ENCODE measurements around the gene KLHL17.

Gene KLHL17

GRCh38 chr1:923131-923990 is 37.0 kb upstream of the KLHL17 start, which contains the start of gene SAMD11:
SAMD11 (plus strand) TSS chr1:923923; CDS start chr1:924432, 509 bp downstream.
- DNase-seq (ENCODE audit: low read depth) = no peak

GRCh38 chr1:923991-924655 is 36.3 kb upstream of the KLHL17 start:
- no peak for DNase-seq (ENCODE audit: low read depth)

DNA sequence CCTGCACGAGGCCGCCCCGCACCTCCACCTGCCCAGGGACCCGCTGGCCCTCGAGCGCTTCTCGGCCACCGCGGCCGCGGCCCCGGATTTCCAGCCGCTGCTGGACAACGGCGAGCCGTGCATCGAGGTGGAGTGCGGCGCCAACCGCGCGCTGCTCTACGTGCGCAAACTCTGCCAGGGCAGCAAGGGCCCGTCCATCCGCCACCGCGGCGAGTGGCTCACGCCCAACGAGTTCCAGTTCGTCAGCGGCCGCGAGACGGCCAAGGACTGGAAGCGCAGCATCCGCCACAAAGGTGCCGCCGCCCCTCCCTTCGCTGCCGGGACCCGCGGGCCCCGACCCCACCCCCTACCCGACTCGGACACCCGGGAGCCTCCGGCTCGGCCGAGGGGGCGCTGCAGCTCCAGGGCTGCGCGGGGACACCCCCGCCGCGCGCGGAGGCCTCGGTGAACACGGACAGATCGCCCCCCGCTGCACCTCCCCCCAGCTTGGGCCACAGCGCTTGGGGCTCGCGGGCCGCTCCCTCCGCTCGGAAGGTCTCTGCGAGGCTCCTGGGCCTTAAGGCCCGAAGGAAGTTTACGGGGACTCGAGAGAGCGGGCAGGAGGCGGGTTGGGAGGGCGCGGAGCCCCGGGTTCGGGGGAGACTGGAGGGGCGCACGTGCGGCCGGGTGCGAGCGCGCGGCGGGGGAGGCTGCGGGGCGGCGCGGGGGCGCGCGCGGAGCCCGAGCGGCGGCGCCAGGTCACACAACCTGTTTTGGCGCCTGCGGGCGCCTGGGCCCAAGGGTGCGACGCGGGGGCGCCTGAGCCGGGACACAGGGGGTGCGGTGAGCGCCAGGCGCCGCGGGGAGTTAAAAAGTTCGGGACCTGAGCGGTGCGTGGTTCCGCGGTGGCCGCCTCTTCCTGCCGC is 35.5 kb upstream of the KLHL17 start:
- DNase-seq (ENCODE audit: low read depth) = no peak

- DNase-seq (ENCODE audit: low read depth) = no peak
These were observed 34.6 kb upstream of the KLHL17 start for GRCh38 chr1:925561-926421.

GRCh38 chr1:927234-927633 is 33.1 kb upstream of the KLHL17 start:
- DNase-seq (ENCODE audit: low read depth) = no peak

DNA sequence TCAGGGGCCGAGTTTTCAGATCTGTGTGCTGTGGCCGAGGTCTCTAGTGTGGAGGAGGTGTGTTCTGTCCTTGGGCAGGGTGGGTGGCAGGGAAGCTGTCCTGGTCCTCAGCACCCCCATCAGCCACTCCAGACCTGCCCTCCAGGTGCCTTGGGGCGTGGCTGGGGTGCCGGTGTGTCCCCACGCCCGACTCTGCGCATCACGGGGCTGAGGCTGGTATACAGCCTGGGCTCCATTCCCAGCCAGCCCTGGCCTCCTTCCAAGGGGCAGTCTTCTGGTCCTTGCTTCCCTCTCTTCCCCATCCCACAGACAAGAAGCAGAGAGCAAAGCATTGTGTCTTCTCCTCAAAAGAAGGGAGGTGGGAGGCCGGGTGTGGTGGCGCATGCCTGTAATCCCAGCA is 32.6 kb upstream of the KLHL17 start:
- DNase-seq (ENCODE audit: low read depth) = no peak

GRCh38 chr1:928825-929661 is 31.3 kb upstream of the KLHL17 start:
- DNase-seq (ENCODE audit: low read depth) = no peak

GRCh38 chr1:929712-930632 is 30.4 kb upstream of the KLHL17 start:
- DNase-seq (ENCODE audit: low read depth) = no peak

DNA sequence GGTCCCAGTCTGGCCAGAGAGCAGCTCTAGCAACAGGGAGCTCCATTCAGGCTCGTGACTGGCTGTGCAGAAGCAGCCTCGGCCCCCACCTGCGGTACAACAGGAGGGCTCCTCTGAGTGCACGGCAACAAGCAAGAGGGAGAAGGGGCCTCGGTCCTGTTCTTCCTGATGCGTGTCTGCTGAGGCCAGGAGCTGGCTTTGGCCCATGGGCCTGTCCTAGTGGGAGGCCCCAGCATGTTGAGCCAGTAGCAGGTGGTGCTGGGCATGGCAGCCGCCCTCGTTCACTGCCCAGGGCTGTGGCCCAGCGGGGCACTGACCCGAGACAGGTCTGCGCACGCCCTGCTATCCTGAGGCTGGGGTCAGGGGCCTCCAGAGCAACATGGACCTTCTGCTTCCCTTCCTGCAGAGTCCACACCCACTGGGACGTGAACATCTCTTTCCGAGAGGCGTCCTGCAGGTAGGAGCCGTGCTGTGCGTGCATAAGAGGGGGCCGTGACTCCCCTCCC is 29.7 kb upstream of the KLHL17 start:
- no peak for DNase-seq (ENCODE audit: low read depth)

GRCh38 chr1:931380-932172 is 28.8 kb upstream of the KLHL17 start:
- DNase-seq (ENCODE audit: low read depth) = no peak

- no peak for DNase-seq (ENCODE audit: low read depth)
These were observed 28.2 kb upstream of the KLHL17 start for GRCh38 chr1:932173-932510.

DNA sequence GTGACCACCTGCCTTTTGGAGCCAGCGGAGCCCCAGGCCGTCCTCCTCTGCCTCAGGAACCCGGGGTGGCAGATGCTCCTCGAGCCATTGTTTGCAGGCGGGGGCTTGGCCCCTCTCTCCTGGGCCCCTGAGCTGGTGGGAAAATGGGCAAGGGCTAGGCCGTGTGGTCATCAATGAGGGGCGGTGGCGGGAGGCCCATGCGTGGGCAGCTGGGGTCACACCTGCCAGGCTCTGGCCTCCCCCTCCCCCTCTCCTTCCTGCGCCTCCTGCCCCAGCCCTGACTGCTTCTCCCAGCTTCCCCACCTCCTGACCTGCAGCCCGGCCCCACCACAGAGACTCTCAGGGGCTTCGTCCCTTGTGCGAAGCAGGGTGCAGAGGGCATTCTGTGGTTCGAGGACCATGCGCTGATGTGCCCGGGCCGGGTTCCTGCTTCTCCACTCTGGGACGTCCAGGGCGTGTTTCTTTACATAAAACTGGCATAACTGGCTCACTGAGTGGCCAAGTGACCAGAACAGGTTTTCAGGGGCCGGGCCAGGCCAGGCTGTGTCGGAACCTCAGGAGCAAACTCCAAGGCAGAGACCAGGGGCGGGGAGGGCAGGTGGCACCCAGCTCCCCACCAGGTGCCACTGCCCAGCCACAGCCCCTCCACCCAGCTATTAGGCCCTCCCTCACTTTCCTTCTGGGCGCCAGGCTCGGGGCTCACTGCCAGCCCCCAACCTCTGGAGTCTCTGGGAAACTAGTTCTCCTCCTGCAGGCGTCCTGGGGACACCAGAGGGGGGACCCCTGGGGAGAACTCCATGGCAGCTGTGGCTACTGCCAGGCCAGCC is 27.4 kb upstream of the KLHL17 start:
- DNase-seq (ENCODE audit: low read depth) = no peak

DNA sequence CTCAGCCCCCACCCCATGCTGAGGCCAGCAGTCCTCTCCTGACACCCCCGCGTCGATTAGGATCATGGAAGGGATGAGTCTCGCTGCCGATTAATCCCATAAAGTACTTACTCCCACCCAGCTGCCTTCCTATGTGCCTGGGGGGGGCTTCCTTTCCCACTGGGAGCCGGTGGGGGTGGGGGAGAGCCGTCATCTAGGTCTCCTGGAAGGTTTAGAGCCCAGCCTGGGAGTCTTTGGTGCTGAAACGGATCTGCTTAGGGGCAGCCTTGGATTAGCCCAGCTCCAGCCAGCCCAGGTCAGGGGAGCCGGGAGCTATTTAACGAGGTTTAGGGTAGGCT is 26.8 kb upstream of the KLHL17 start:
- no peak for DNase-seq (ENCODE audit: low read depth)

GRCh38 chr1:934991-935750 is 25.2 kb upstream of the KLHL17 start:
- DNase-seq (ENCODE audit: low read depth) = no peak

DNA sequence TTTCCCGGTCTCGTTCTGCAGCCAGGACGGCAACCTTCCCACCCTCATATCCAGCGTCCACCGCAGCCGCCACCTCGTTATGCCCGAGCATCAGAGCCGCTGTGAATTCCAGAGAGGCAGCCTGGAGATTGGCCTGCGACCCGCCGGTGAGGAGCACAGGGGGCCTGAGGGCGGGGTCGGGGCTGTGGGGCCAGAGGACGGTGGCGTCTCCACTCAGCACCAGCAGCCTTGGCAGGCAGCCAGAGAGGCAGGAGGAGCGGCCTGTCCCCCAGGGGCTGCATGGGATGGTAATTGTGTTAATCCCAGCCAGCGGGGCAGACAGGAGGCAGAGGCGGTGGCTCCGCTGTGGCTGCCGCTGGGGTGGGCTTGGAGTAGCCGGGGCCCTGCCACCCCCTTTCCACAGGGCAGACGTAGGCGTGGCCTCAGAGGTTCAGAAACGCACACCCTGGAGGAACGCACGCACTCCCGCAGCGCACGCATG is 24.6 kb upstream of the KLHL17 start:
- DNase-seq (ENCODE audit: low read depth) = no peak

DNA sequence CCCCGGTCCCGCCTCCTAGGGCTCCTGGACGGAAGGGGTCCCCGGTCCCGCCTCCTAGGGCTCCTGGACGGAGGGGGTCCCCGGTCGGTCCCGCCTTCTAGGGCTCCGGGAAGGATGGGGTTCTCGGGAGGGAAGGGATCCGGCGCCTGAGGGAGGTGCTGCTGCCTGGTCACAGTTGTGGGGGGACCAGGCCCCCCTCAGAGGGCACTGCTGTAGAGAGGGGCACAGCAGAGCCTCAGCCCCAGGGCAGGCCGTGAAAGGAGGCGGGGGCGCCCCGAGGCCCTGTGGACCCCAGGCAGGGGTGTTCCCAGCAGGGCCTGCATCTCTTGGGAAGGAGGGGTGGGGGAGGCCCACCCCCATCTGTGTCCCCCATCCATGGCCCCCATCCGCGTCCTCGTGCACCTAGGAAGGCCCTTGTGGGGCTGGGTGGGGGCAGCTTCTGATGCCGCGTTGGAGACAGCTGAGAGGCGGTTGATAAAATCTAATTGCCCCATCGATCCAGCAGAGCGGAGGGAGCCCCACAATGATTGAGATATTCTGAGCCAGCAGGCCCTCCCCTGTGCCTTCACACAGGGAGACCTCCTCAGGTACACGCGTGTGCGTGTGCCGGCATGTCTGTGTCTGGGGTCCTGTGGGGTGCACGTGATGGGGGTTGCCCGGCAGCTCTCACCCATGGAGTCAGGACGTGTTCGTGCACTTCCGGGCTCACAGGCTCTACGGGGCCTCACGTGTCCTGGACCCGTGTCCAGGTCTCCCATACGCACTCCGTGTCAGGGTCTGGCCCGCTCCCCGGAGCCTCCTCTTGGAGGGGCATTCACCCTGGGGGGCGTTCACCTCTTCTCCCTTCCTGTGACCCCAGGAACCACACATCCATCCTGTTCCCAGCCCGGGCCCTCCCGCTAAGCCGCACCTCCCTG is 23.8 kb upstream of the KLHL17 start:
- no peak for DNase-seq (ENCODE audit: low read depth)
